Measurements from ENCODE around the gene PNMA5. TPM values are rescaled to one million over a fixed set of nuclear protein-coding genes. Genes with fewer than 3 reads are reported as not detected.
"Not testable (repeated sequence)": the region's sequence is repeated elsewhere in the genome, so short reads cannot be mapped to it uniquely, and the experiment has no call there.

The PNMA5 gene
- under 1 TPM; 0.10 to 0.47 (median 0.30) TPM for polyA plus RNA-seq (ENCODE audit: insufficient read length in 4 of 4)

DNA sequence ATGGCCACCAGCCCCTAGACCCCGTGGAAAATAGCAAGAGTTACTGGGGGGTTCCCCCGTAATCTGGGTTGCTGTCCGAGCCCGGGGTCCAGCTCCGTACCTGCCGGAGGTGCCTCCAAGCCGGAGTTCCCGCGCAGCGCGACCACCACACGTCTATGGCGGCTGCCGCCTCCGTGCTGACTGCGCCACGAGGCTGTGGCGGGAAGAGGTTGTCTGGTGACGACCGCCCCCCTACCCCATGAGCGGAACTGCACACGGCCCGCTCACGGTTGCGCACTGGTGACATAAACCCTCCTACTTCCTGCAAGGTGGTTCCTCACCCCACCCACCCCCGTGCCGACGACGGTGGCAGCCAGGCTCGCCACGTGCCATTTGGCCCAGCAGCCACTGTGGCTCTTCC is at the start of gene PNMA5:
Gene PNMA5 (minus strand): TSS at position 184 of the 400 bp plus-strand sequence. CDS start 2,518 bp downstream, outside the sequence.
- DNase-seq (ENCODE audit: low read depth in 4 of 4, low spot score in 2 of 4): no peak

DNA sequence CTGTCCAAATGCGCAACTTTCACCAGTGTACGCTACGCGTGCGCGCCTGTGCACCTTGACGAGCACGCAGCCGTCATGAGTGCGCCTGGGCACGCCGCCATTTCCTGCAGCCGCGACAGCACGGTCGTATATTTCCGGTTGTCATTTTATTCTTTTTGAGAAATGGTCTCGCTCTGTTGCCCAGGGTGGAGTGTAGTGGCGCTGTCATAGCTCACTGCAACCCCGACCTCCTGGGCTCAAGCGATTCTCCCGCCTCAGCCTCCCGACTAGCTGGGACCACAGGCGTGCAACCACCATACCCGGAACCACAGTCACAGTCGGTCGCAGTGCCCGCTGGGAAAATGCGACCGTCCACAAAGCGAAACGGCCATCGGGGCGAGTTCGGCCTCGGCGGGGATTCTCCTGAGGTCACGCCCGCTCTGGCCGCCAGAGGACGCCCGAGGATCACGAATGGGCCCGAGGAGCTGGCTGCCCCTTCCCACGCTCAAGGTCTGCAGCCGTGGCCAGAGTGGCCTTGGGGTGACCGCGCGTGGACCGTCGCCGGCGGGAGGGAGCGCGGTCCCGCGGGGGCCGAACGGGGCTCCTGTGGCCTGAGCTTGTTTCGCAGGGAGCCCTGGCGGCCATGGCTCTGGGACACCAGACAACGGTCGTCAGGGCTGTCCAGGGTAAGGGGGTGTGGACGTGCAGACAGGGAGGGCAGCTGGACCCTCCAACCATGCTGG is 38.6 kb upstream of the PNMA5 start:
- peak in 1 of 4 donors; percentile 34 for DNase-seq (ENCODE audit: low read depth in 4 of 4, low spot score in 2 of 4)

DNA sequence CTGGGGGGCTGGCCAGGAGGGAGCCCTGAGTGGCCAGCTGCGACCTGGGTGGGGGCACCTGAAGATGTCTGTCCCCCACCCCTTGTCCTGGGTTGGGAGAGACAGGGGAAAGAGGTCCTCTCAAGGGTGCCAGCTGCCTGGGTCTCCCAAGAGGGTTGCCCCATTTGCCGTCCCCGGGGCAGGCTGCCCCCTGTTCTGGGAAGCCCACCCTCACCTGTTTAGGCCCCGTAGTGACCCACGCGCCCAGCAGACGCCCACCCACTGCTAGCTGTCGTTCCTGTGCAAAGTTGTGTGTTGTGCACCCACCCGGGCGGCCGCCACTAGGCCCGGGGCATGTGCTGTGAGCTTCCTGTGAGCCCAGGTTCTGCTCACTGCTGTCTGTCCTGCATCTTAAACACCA is 36.9 kb upstream of the PNMA5 start:
- no peak for DNase-seq (ENCODE audit: low read depth in 4 of 4, low spot score in 2 of 4)

DNA sequence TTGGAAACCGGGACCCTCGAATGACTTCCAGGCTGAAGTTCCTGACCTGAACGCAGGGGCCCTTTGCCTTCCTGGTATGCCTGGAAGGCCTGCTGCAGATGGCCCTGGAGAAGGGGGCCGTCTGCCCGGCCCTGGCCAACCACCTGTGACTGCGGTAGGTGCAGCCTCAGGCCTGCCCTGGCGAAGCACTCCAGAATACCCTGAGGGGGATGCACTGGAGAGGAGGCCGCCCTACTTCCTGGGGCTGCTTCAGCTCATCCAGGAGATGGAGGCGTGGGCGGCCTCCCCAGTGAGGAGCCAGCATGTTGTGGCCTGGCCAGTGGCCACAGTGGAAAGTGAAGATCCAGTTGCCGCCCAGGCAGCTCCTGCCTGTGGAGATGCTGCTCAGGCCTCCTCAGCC is 36.0 kb upstream of the PNMA5 start:
- no peak for DNase-seq (ENCODE audit: low read depth in 4 of 4, low spot score in 2 of 4)

DNA sequence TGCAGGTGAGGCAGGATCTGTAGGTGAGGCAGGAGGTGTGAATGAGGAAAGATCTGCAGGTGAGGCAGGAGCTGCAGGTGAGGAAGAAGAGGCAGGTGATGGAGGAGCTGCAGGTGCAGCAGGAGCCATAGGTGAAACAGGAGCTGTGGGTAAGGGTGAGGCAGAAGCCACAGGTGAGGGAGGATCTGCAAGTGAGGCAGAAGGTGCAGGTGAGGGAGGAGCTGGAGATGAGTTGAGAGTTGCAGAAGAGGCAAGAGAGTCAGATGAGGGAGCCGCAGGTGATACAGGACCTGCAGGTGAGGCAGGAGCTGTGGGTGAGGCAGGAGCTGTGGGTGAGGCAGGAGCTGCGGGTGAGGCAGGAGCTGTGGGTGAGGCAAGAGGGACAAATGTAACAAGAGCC is 35.2 kb upstream of the PNMA5 start:
- DNase-seq (ENCODE audit: low read depth in 4 of 4, low spot score in 2 of 4): no peak

DNA sequence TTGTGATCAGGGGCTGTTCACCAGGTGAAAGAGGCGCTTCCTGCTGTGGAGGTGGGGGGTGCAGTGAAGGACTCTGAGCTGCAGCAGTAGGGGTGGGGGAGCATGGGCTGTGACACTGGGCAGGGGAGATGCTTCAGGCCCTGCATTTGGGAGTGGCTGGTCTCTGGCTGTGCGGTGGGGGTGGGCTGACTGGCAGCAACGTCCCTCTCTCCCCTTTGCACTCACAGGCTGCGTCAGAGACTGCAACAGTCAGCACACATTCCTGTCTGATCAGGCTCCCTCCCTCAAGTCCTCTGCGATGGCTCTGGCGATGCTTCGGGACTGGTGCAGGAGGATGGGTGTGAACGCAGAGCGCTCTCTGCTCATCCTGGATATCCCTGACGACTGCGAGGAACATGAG is 34.6 kb upstream of the PNMA5 start:
- not testable (repeated sequence) for DNase-seq (ENCODE audit: low read depth in 4 of 4, low spot score in 2 of 4)

DNA sequence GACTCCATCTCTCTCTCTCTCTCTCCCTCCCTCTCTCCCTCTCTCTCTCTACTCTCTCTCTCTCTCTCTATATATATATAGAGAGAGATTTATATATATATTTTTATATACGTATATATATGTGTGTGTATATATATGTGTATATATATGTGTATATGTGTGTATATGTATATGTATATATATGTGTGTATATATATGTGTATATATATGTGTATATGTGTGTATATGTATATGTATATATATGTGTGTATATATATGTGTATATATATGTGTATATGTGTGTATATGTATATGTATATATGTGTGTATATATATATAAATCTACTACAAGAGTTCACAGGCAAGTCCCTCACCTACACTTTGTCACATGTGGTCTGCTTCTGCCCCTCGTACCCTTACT is 32.6 kb upstream of the PNMA5 start:
- DNase-seq (ENCODE audit: low read depth in 4 of 4, low spot score in 2 of 4): not testable (repeated sequence)

DNA sequence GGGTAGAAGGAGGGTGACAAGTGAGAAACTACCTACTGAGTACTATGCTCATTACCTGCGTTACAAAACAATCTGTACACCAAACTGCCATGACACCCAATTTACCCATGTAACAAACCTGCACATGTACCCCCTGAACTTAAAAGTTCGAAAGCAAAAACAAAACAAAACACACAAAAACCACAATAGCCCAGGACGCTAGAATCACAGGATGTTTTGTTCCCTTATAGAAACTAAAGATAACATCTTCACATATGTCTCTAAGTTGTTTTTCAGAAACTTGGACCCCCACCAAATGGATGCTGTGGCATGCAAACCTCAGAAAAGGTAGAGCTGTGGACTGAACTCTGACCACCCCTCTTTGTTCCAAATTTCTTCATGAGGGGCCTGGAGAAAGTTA is 25.2 kb upstream of the PNMA5 start:
- no peak for DNase-seq (ENCODE audit: low read depth in 4 of 4, low spot score in 2 of 4)

DNA sequence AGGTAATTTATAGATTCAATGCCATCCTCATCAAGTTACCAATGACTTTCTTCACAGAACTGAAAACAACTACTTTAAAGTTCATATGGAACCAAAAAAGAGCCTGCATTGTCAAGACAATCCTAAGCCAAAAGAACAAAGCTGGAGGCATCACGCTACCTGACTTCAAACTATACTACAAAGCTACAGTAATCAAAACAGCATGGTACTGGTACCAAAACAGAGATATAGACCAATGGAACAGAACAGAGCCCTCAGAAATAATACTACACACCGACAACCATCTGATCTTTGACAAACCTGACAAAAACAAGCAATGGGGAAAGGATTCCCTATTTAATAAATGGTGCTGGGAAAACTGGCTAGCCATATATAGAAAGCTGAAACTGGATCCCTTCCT is 23.3 kb upstream of the PNMA5 start:
- DNase-seq (ENCODE audit: low read depth in 4 of 4, low spot score in 2 of 4): not testable (repeated sequence)

DNA sequence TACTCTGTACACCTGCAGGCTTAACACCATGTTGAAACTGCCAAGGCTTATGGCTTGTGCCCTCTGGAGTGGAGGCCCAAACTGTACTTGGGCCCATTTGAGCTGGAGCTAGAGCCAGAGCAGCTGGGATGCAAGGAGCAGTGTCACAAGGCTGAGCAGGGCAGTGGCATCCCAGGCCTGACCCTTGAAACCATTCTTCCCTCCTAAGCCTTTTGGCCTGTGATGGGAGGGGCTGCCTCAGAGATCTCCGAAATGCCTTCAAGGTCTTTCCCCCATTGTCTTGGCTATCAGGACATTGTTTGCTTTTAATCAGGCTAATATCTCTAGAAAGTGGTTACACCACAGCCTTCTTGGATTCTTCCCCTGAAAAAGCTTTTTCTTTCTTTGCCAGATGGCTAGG is 10.9 kb upstream of the PNMA5 start:
- no peak for DNase-seq (ENCODE audit: low read depth in 4 of 4, low spot score in 2 of 4)

DNA sequence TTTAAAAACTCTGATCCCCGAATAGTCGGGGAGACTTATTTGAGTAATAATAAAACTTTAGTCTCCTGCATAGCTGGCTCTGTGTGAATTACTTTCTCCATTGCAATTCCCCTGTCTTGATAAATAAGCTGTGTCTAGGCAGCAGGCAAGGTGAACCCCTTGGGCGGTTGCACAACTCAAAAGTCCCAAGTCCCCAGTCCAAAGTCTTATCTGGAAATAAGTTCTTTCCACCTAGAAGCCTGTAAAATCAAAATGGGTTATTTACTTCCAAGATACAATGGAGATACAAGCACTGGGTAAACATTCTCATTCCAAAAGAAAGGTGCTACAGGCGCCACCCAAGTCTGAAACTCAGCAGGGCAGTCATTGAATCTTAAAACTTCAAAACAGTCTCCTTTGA is 10.1 kb upstream of the PNMA5 start:
- no peak for DNase-seq (ENCODE audit: low read depth in 4 of 4, low spot score in 2 of 4)

DNA sequence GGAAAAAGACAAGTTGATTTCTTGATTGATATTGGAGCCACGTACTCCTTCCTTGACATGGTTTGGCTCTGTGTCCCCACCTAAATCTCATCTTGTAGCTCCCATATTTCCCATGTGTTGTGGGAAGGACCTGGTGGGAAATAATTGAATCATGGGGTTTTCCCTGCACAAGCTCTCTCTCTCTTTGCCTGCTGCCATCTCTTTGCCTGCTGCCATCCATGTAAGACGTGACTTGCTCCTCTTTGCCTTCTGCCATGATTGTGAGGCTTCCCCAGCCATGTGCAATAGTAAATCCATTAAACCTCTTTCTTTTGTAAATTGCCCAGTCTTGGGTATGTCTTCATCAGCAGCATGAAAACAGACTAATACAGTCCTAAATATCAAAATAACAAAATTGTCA is 8.3 kb upstream of the PNMA5 start:
- not testable (repeated sequence) for DNase-seq (ENCODE audit: low read depth in 4 of 4, low spot score in 2 of 4)

DNA sequence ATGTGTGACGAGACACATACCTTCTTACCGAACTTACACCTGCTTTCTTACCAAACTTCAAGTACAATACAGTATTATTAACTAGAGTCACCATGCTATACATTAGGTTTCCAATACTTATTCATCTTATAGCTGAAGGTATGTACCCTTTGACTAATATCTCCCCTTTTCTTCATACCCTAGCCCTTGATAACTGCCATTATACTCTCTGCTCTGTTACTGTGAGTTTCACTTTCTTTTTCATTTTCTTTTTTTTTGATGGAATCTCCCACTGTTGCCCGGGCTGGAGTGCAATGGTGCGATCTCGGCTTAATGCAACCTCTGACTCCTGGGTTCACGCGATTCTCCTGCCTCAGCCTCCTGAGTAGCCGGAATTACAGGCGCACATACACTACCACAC is 3.4 kb upstream of the PNMA5 start:
- no peak for DNase-seq (ENCODE audit: low read depth in 4 of 4, low spot score in 2 of 4)

DNA sequence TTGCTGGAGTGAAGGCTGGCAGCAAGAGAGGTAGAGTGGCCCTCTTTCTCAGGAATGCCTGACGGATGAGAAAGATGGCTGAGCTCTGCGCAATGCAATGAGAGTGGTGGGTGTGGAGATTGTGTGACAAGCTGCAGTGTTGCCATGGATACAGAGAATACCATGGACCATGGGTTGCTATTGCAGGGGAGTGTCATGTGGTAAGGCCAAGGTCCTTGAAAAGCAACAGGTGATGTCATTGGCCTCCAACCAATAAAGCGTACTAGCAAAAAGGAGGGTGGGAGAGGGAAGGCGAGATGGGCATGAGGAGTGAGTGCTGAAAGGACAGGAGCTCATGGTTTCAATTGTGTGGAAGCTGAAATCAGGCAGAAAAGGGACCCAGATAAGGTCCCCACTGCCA is 1.8 kb downstream of the PNMA5 start:
- DNase-seq (ENCODE audit: low read depth in 4 of 4, low spot score in 2 of 4): no peak

DNA sequence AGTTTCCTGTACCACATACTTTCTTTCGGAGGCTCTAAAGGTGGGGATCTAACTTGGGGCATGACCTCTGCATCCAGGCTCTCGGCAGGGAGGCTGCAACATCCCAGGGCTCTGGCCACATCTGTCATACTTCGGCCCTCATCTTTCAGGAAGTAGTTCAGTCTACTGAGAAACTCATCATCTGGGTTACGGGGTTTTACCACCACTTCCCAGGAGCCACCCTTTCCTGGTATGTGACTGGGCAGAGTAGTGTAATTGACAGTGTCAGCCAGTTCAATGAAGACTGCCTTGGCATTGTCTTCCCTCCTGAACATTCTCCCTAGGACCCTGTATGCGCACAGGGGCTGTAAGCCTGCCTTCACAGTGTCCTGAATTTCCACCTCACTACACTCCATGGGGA is 2.8 kb downstream of the PNMA5 start:
- DNase-seq (ENCODE audit: low read depth in 4 of 4, low spot score in 2 of 4): no peak

DNA sequence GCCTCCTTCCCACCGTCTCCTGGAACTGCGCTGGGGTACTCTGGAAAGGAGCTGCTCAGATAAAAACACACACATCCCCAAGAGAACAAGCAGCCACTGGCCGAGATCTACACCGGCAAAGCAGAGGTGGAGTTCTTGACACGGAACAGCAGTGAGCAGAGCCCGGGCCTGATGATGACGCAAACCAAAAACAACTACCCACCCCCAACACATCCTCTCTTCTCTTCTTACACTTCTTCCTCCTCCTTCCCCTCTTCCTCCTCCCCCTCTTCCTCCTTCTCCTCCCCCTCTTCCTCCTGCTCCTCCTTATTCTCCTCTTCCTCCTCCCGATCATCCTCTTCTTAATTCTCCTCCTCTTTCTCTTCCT is 4.6 kb downstream of the PNMA5 start:
- DNase-seq (ENCODE audit: low read depth in 4 of 4, low spot score in 2 of 4): no peak

DNA sequence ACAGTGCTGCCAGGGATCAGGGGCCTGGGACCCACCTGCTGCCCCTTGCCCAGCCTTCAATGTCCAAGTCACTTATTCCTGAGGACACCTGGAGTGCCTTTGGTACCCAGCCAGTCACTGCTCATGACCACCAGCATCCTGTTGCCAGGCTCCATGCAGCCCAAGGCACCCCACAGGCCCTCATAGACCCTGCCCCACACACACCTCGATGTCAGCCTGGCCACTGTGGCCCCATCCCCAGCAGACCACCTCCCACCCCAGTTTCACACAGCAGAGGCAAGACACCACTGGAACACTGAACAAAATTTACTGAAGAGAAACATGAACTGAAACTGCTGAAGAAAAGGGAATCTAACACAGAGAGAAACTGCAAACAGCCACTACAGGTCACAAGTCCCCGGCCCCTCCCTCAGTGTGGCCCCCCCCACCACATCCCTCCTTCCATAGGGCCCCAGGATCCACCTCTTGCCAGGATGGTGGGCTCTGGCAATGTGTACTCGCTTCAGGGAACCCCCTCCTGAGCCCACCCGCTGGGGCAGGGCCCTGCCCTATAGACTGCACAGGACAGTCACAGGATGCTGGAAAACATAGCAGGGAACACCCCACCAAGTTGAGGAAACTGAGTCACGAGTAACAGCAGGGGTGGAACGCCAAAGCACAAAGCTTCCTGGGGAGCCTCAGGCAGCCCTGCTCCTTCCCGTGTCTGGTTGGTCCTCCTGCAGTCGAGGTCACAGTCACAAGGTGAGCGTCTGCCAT is 5.2 kb downstream of the PNMA5 start:
- DNase-seq (ENCODE audit: low read depth in 4 of 4, low spot score in 2 of 4): no peak

DNA sequence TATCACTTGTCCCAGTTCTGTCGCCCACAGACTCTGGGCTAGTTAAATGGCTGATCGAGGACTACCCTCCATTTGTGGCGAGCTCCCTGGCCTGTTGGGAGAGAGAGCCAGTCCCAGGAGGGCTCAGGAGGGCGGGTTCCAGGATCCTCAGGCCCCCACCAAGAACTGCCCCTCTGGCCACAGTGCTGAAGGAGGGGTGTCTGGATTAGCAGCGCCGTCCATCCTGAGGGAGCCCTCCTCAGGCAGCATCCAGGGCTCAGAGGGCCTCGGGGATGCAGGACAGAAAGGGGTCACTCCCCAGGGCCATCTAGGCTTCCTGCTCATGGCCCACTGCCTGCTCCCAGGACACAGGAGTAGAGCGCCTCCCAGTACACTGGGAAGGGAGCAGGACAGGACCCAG is 6.1 kb downstream of the PNMA5 start:
- no peak for DNase-seq (ENCODE audit: low read depth in 4 of 4, low spot score in 2 of 4)

DNA sequence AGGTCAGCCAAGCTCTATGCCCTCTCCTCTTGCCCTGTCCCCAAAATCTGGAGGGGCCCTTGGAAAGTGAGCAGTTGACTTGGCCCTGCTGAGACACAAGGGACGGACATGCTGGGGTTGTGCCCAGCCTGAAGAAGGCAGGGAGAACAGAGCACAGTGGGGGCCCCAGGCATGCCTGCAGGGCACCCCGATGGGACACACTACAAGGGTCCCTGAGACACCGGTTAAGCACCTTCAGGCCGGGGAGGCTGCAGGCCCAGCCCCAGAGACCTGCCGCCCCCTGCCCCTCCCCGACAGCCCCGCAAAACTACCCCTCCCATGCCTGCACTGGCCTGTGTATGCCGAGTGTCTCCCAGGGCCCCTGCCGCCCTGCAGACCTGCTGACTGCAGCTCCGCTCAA is 6.8 kb downstream of the PNMA5 start:
- DNase-seq (ENCODE audit: low read depth in 4 of 4, low spot score in 2 of 4): not testable (repeated sequence)

DNA sequence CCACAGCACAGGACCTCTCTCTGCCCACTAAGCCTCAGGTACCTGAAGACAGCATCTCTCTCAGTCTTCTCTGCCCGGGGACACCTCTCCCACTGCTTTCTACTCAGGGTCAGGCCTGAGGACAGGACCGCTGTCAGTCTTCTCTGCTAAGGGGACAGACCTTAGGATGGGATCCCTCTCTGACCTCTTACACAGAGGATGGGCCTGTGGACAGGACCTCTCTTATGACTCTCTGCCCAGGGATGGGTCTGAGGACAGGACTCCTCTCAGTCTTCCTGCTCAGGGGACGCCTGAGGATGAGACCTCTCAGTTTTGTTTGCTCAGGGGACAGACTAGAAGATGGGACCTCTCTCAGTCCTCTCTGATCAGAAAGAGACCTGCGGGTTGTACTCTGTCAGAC is 8.5 kb downstream of the PNMA5 start:
- not testable (repeated sequence) for DNase-seq (ENCODE audit: low read depth in 4 of 4, low spot score in 2 of 4)

DNA sequence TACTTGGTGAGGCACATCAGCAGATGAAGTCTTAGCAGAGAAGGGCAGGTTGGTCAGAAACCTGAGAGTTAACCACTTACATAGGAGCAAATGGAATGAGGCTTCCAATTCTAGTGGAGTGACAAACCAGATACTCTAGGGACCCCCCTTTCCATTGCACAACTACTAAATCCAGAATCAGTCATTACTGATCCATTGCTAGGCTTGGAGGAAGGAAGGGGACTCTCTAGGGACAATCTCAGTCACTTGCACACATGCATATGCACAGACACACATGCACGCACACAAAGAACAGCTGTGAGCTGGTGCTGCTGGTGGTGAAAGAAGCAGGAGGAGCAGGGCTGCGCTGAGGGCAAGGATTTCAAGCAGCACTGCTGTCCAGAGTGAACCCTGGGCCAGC is 25.7 kb downstream of the PNMA5 start:
- DNase-seq (ENCODE audit: low read depth in 4 of 4, low spot score in 2 of 4): no peak

DNA sequence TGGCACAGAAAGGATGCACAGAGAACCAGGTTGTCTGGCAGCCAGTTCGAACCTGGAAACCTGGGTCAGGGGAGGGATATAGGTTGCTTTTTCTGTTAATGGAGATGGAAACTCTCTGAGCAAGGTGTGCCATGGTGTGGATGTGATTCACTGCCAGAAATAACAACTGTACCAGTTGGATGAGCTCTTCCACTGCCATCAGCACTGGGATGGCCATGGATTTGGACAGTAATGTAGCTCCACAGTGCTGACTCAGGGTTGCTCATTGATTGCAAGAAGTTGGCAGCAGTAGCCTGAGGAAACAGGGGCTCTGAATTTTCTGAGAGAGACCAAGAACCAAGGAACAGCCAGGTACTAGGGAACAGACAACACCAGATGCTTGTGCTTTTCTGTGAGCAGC is 33.8 kb downstream of the PNMA5 start:
- DNase-seq (ENCODE audit: low read depth in 4 of 4, low spot score in 2 of 4): no peak
